Ammon's horn (tissue), 1 donor: Measurements from ENCODE around the gene CRACR2B.

ENCODE experiments used
- DNase-seq: peaks from one replicate; pipeline ENCODE4 v3.0.0-alpha.2; 2016; ENCODE audit warnings: low spot score

CRACR2B gene

GRCh38 chr11:868802-869201 is 41.1 kb downstream of the CRACR2B start:
- DNase-seq = no peak

DNA sequence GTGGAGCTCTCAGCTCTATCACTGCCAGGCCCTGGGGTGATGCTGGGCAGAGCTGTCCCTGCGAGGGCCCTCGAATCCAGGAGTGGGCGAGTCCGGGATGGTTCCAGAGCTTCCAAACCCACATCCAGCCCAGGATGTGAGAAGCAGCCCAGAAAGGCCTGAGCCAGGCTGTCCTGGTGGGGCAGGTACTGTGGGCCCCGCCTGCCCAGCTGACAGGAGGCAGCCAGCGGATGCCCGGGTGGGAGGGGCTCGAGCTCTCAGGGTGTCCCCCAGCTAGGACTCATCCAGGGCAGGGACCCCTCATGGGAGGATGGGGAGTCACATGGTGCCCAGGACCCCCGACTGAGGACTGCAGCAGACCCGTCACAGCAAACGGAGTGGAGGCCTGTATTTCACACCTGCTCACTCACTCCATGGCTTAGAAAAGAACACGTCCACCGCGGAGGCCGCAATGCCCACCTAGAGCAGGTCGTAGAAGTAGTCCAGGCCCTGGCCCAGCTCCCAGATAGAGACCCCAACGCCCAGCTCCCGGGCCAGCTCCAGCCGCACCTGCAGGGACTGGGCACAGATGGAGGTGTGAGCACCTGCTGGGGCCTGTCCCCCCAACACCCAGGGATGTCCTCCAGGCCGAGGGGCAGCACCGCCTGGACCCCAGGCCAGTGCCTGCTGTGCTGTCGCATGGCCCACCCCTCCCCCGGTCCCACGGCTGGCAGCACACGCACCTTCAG is 41.8 kb downstream of the CRACR2B start:
- DNase-seq = no peak

- DNase-seq = no peak
Observed at GRCh38 chr11:870127-870413, 42.4 kb downstream of the CRACR2B start.

GRCh38 chr11:870418-870817 is 42.7 kb downstream of the CRACR2B start:
- no peak for DNase-seq

- no peak for DNase-seq
Observed at GRCh38 chr11:871472-871871, 43.8 kb downstream of the CRACR2B start.

DNA sequence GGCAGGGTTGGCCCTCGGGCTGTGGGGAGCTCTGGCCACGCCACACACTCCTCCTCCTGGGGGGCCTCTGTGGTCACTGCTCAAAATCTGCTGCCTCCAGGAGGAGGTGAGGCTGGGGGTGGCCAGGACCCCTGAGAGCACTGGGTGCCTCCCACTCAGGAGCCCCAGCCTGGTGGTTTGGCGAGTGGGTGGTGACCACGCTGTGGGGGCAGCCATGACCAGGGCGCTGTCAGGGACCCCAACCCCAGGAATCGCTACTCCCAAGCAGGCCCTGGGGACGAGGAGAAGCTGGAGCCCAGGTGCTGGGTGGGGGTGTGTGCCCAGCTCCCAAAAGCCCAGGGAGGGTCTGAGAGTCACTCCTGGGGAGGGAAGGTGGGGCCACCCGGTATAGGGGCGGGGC is 45.1 kb downstream of the CRACR2B start:
- no peak for DNase-seq

DNA sequence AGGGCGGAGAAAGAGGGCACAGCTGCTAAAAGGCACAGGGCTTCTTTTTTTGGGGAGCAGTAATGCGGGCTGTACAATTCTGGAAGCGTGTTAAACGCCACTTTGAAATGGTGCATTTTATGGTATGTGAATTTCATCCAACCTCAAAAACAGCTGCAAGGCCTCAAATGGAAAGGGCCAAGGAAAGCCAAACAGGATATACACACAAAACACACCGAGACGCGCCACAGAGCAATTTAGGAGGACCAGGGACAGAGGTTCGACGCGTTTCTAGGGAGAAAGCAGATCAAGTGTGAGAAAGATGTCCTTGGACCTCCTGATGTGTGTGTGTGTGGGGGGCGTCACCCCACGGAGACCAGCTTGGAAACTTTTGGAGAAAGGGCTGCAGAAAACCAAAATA is 46.0 kb downstream of the CRACR2B start:
- no peak for DNase-seq

DNA sequence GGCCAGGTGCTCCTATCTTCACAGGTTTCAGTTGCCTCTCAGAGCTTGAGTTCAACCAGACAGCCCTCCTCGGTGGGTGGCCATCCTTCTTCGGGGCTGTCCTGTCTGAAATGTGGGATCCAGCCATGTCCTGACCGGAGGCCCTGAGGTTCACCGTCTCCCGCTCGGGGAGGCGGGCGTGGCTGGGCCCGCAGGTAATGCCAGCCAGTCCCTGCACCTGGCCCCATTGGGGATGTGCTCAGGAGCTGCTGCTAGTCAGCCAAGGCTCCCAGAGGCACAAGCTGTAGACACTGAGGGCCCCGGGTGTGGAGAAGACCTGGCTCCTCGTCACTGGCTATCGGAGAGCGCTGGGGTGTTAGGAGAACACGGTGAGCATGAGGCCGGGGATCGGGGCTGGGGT is 47.5 kb downstream of the CRACR2B start:
- DNase-seq = no peak

- DNase-seq = peak; percentile 53
Observed at GRCh38 chr11:875769-876301, 48.1 kb downstream of the CRACR2B start.

DNA sequence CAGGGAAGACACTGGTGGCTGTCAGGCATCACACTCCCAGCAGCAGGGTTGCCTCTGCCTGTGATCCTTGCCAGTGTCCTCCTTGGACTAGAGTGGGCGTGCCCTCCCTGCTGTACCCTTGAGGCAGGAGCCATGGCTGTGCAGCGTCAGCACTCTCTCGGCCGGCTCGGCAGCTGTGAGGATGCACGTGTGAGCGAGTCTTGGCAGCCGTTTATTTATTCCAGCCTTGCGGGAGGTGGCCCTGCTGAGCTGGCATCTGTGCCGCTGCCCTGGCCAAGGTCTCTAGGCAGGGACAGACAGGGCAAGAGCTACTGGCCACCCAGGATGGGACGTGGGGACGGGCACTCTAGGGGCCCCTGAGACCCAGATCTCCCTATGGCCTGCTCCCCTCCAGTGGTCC is 48.8 kb downstream of the CRACR2B start:
- peak; percentile 62 for DNase-seq

DNA sequence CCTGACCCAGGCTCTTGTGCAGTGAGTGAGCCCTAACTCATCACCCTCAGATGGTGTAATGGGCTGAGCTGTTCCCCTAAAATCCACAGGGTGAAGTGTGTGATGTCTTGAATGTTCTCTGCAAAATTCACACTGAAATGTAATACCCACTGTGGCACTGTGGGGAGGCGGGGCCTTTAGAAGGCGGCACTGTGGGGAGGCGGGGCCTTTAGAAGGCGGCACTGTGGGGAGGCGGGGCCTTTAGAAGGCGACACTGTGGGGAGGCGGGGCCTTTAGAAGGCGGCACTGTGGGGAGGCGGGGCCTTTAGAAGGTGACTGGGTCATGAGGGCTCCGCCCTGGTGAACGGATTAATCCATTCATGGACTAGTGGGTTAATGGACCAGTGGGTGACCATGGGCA is 49.8 kb downstream of the CRACR2B start:
- DNase-seq = no peak

- no peak for DNase-seq
Observed at GRCh38 chr11:880447-880846, 52.7 kb downstream of the CRACR2B start.
